GM21528 (cell line): ENCODE measurements around the gene PLAC9.

Experiments
- ATAC-seq: cut with Tn5 transposase; IDR thresholded peaks from one replicate; pipeline ENCODE4 v1.9.1; 2021; ENCODE audit warnings: mild to moderate bottlenecking, moderate library complexity; ENCODE audit not compliant: unreplicated experiment, low FRiP score

The PLAC9 gene

DNA sequence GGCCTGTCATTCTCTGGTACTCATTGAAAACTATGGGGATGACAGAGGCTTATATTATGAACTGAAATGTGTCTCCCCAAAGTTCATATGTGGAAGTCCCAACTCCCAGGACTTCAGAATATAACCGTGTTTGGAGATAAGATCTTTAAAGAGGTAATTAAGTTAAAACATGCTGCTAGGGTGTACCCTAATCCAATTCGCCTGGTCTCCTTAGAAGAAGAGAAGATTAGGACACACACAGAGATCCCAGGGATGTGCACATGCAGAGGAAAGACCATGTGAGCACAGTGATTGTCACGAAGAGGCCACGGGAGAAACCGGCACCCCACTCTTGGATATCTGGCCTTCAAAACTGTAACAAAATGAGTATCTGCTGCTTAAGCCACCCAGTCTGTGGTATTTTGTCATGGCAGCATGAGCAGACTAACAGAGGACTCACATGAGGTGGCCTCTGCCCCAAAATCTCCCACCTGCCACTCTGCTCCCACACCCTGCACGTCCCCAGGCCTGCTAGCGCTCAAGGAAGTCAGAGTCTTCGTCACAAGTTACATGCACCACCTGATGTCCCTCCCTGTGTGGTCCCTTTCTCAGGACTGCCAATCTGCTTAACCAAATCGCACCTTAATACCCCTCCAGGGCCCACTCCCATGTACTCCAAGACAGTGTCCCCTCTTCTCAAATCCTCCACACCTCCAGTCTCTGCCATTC is 26.8 kb downstream of the PLAC9 start:
- no peak for ATAC-seq

- no peak for ATAC-seq
Observed at GRCh38 chr10:80160361-80161320, 28.1 kb downstream of the PLAC9 start.

DNA sequence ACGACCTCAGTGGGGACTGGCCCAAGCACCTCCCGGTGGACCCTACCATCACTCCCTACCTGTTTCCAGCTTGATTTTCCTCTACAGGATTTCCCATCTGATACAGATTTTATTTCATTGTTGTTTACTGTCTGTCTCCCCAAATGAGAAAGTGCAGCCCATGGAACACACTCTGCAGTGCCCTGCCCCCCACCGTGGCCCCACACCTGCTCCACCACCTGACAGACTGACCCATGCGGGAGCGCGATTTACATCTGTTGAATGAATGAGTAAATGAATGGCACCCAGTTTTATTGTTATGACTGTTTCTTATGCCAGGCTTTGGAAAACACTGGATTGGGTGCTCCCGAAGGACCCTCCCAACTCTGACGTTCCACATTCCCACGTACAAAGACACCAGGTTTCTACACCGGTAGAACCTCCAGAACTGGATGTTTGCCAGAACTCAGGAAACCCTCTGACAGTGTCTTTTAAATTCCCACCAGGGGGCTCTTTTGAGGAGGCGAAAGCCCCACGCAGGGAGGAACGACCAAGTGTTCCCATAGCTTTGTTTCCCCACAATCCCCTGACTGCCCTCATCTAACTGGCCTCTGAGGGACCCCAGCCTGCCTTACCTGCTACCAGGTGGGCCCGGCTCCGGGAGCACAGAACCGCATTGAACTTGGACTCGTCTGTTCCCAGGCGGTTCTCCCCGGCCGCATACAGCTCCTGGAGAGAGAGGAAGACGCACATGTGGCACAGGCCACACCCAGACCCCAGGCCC is 29.0 kb downstream of the PLAC9 start:
- ATAC-seq = no peak

GRCh38 chr10:80163741-80164341 is 31.3 kb downstream of the PLAC9 start:
- ATAC-seq = no peak

- ATAC-seq = no peak
Observed at GRCh38 chr10:80164596-80164995, 32.1 kb downstream of the PLAC9 start.

GRCh38 chr10:80165173-80165572 is 32.6 kb downstream of the PLAC9 start:
- no peak for ATAC-seq

DNA sequence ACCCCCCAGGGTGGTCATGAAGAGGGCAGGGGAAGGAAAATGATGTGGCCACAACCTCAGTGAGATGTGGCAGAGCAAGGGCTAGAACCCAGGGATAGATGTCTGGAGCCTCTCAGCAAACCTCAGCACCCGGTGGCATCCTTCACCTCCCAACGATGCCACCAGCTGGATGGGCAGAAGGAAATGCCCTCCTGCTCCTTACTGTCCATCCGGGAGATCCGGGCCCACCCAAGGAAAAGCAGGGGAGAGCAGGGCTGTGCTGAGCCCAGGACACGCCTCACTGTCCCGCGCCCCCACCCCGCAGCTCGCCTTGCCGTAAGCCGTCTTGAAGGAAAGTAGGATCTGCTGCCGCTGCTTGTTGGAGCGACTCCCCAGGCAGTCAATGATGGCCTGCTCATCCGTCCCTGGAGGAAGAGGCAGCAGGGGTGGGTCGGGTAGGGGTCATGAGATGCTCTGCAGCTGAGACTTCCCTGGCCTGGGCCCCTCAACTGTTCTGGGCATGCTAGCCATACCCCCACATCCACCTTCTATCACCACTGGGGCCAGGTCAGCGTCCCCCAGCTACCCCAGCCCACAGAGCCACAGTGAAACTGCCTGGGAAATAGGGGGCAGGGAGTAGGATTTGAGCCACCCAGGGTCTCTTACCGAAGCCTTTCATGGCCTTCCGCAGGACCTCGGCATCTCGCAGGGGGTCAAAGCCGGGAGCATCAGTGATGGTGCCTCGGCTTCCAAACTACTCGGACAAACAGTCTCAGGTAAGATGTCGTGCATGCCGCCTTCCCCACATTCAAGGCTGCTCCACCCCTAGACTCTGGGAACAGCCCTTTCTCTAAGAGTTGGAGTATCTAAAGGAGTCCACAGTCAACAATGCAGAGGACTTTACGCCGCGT is 34.3 kb downstream of the PLAC9 start:
- no peak for ATAC-seq

- no peak for ATAC-seq
Observed at GRCh38 chr10:80167471-80168161, 35.1 kb downstream of the PLAC9 start.

DNA sequence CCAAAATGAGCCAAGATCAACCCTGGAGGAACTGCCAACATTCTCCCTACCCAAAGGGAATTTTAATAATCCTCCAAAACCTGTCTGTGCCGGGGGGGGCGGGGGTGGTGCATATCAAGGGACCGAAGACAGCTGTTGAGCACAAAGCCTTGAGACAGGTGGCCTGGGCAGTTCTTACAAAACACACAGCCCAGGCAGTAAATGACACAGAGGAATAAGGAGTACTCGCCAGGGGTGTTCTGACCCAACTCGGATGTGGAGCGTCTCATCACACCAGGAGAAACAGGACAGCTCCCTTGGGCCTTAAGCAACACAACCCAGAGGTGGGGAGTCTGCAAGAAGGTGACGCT is 35.6 kb downstream of the PLAC9 start:
- ATAC-seq = no peak

- ATAC-seq = no peak
Observed at GRCh38 chr10:80168679-80169380, 36.3 kb downstream of the PLAC9 start.

DNA sequence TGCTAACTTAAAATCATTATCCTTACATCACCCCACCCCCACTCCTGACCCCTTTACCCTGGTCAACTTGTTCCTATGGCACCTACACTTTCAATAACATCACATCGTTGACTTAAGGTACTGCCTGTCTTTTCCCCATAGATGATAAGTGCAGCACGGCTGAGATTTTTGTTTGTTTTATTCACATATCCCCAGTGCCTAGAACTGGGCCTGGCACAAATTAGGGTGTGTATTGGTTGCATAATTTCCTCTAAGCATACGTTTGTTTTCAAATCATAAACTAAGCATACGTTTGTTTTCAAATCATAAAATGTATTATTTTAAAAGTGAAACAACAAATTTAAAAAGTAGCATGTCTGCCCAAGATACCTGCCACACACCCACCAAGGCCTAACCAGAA is 37.5 kb downstream of the PLAC9 start:
- ATAC-seq = no peak

GRCh38 chr10:80170641-80171040 is 38.1 kb downstream of the PLAC9 start:
- no peak for ATAC-seq

DNA sequence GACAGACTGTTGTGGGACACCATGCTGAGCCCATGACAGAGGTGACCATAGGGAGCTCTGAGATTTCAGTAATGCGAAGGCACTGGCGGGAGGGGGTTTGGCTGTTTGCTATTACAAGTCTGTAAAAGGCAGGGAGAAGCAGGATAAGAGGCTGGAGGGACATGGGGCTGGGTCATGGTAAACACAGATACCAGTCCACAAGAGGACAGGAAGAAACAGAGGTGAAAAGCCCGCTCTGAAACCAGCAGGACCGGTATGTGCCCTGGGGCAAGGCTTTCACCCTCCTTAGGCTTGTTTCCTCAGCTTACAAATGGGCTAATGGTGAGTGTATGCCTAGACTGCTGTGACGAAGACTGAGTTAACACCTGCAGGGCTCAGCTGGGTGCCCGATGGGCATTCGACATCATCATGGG is 38.7 kb downstream of the PLAC9 start:
- ATAC-seq = no peak

GRCh38 chr10:80172896-80173295 is 40.4 kb downstream of the PLAC9 start:
- no peak for ATAC-seq

DNA sequence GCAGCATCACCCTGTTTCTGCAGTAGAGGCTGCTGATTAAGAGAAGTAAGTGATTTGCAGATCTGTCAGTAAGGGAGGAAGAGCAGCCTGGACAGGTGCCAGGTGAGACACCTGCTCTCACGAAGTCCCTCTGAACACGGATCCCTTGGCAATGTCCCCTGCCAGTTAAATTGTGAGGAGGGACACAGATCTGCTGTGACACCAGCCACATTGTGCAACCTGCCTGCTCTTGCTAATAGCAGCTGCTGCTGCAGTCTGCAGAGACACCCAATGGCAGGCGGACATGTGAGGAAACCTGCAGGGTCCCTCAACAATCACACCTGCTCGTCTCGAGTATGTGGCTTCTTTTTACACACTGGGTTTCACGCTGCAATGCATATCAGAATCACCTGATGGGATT is 40.9 kb downstream of the PLAC9 start:
- ATAC-seq = no peak

DNA sequence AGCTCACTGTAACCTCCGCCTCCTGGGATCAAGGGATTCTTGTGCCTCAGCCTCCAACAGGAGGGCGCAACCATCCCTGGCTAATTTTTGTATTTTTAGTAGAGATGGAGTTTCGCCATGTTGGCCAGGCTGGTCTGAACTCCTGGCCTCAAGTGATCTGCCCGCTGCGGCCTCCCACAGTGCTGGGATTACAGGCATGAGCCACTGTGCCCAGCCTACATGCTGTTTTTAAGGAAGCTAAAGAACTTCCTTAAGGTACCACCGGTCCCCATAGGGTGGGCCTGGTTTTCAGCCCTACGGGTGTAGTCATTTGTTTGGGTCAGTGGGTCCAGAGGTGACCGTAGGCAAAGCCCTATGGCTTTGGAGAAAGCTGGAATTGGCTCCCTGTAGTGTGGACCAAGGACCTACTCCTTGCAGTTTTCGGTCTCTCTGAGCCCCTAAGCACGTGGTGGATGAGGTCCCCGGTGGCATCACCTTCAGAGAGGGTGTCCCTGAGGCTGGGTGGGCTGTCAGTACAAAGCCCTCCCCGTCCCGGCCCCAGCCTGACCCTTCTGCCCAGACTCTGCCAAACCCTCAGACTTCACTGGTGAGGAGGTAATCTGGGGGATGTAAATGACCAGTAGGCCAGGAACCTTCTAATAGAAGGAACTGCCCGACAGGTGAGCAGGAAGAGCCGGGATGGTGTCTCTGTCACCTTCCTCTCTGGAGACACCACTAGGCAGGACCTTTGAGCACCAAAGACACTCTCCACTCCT is 42.3 kb downstream of the PLAC9 start:
- no peak for ATAC-seq

GRCh38 chr10:80176526-80176925 is 44.0 kb downstream of the PLAC9 start:
- ATAC-seq = no peak
